Suppressor macrophage treated with lipopolysaccharide for 1 hour (primary cell): ENCODE measurements around the gene ADGRL1.
"Not testable (repeated sequence)": the region's sequence is repeated elsewhere in the genome, so short reads cannot be mapped to it uniquely, and the experiment has no call there.

Experiments used
- DNase-seq, 3 donors: peaks; one replicate each; pipeline ENCODE4 v3.0.0-alpha.2; 2020 to 2022

The ADGRL1 gene

GRCh38 chr19:14158276-14159023, 47.5 kb downstream of the ADGRL1 start:
- no peak for DNase-seq

- no peak for DNase-seq
Measured at GRCh38 chr19:14156971-14157717, 48.8 kb downstream of the ADGRL1 start.

- DNase-seq: no peak
Measured at GRCh38 chr19:14156122-14156521, 49.8 kb downstream of the ADGRL1 start.

GRCh38 chr19:14155371-14155770, 50.6 kb downstream of the ADGRL1 start:
- no peak for DNase-seq

- DNase-seq: no peak
Measured at GRCh38 chr19:14152713-14153112, 53.3 kb downstream of the ADGRL1 start.

- DNase-seq: no peak
Measured at GRCh38 chr19:14150770-14151661, 55.0 kb downstream of the ADGRL1 start.

GRCh38 chr19:14150041-14150769, 55.8 kb downstream of the ADGRL1 start:
- DNase-seq: no peak

- DNase-seq: peak in 1 of 3 donors; percentile 26
Measured at GRCh38 chr19:14149509-14149994, 56.4 kb downstream of the ADGRL1 start.

- DNase-seq: no peak
Measured at GRCh38 chr19:14148751-14149410, 57.1 kb downstream of the ADGRL1 start.

- DNase-seq: peak; percentile 56 to 78 (median 59)
Measured at GRCh38 chr19:14147797-14148605, 58.0 kb downstream of the ADGRL1 start.

GRCh38 chr19:14146789-14147216, 59.2 kb downstream of the ADGRL1 start:
- DNase-seq: peak; percentile 72 to 82 (median 81)

- DNase-seq: not testable (repeated sequence)
Measured at GRCh38 chr19:14146169-14146568, 59.8 kb downstream of the ADGRL1 start.

GRCh38 chr19:14145381-14145780, 60.6 kb downstream of the ADGRL1 start:
- DNase-seq: no peak

- no peak for DNase-seq
Measured at GRCh38 chr19:14142262-14143190, 63.4 kb downstream of the ADGRL1 start.

GRCh38 chr19:14141041-14141440, 64.9 kb downstream of the ADGRL1 start:
- peak in 1 of 3 donors; percentile 27 for DNase-seq

GRCh38 chr19:14139944-14140343, 66.0 kb downstream of the ADGRL1 start:
- peak; percentile 85 to 88 (median 86) for DNase-seq

GRCh38 chr19:14138576-14139265, 67.2 kb downstream of the ADGRL1 start:
- peak in 2 of 3 donors; percentile 25 to 43 for DNase-seq

- DNase-seq: peak; percentile 99 to 100 (median 100)
Measured at GRCh38 chr19:14136509-14137281, 69.3 kb downstream of the ADGRL1 start, which contains the start of gene ASF1B. ASF1B (minus strand) TSS chr19:14136589; CDS start chr19:14136456, 133 bp downstream.
